Measurements from ENCODE around the gene ARHGEF9. TPM values are rescaled to one million over a fixed set of nuclear protein-coding genes. Genes with fewer than 3 reads are reported as not detected.
"Not testable (repeated sequence)": the region's sequence is repeated elsewhere in the genome, so short reads cannot be mapped to it uniquely, and the experiment has no call there.

ARHGEF9 gene
- total RNA-seq, 4 donors from 2014 or later: 29.9 to 108 (median 36.9) TPM

- Histone ChIP-seq H3K9me3 (no peaks in the 10 kb centered on the region), H3K36me3 (no peaks in the 10 kb centered on the region), H3K4me1 (no peaks in the 10 kb centered on the region), H3K4me3 (no peak overlapping the region), H3K27ac (no peak overlapping the region), H3K27me3 (no peaks in the 10 kb centered on the region)
- intact Hi-C loops (cut with DNase I; ENCODE audit: low total_unique reads): no loop called here
- 62 to 71% methylated on average over 1 of the region's 1 CpG for WGBS, 2 donors (ENCODE audit: low coverage in 1 of 2)
- TF ChIP-seq EP300 (IDR thresholded peaks at IDR 0.05; ENCODE audit: low read depth) (no peak), POLR2AphosphoS5 (IDR thresholded peaks at IDR 0.05) (no peak), POLR2A (IDR thresholded peaks at IDR 0.05) (no peak), CTCF (IDR thresholded peaks at IDR 0.05) (no peak)
- DNase-seq: no peak
- in situ Hi-C loops (cut with MboI; ENCODE audit: low pct_ligation_motif_present in 1 of 4, low pct_unique_long_range_greater_than_20kb in 1 of 4, low sequenced_read_pairs in 3 of 4): no loop called here
Observed at GRCh38 chrX:63658920-63659319, 126.1 kb downstream of the ARHGEF9 start.

- Histone ChIP-seq H3K9me3 (no peaks in the 10 kb centered on the region), H3K27me3 (no peaks in the 10 kb centered on the region), H3K36me3 (no peaks in the 10 kb centered on the region), H3K4me3 (no peak overlapping the region), H3K27ac (no peak overlapping the region), H3K4me1 (no peaks in the 10 kb centered on the region)
- intact Hi-C loops (cut with DNase I; ENCODE audit: low total_unique reads) (no loop called here), in situ Hi-C loops (cut with MboI; ENCODE audit: low pct_ligation_motif_present in 1 of 4, low pct_unique_long_range_greater_than_20kb in 1 of 4, low sequenced_read_pairs in 3 of 4) (no loop called here)
- WGBS, 2 donors (ENCODE audit: low coverage in 1 of 2): 80 to 100% methylated on average over 1 to 6 of the region's 6 CpGs
- DNase-seq: no peak
- TF ChIP-seq EP300 (IDR thresholded peaks at IDR 0.05; ENCODE audit: low read depth) (no peak), CTCF (IDR thresholded peaks at IDR 0.05) (no peak), POLR2A (IDR thresholded peaks at IDR 0.05) (no peak), POLR2AphosphoS5 (IDR thresholded peaks at IDR 0.05) (no peak)
Observed at GRCh38 chrX:63657821-63658220, 127.2 kb downstream of the ARHGEF9 start.

DNA sequence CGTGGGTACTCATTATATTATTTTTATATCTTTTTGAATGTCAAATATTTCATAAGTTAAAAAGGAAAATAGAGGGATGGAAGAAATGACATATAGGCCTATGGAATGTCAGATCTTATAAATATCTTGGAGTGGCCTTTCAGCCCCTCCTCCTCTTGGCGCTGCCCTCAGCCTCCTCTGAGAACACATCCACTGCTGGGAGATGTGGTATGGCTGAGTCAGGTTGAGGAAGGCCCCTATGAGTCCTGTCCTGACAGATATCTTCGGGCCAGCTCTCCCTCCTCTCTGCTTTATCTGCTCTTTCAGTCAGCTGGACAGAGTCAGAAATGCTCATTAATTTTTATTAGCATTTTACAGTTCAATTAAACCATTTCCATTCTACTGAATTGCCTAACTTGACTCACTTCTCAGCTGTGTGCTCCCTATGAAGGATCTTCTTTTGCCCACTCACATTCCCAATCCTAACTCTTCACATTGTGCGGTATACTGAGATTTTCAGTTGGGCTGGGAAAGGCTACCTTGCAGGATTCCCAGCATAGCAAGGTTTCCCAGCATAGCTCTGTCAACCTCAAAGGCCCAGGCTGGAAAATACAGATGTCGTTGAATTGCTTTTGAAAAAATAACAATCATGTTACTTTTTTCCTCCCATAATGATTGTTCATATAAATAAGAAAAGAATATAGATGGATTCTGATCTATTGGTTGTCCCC is 128.0 kb downstream of the ARHGEF9 start:
- no peaks in the 10 kb centered on the region for H3K4me1 ChIP-seq
- intact Hi-C loops (cut with DNase I; ENCODE audit: low total_unique reads) (no loop called here), in situ Hi-C loops (cut with MboI; ENCODE audit: low pct_ligation_motif_present in 1 of 4, low pct_unique_long_range_greater_than_20kb in 1 of 4, low sequenced_read_pairs in 3 of 4) (no loop called here)
- TF ChIP-seq POLR2AphosphoS5 (IDR thresholded peaks at IDR 0.05): no peak
- TF ChIP-seq CTCF (IDR thresholded peaks at IDR 0.05): no peak
- TF ChIP-seq EP300 (IDR thresholded peaks at IDR 0.05; ENCODE audit: low read depth): no peak
- TF ChIP-seq POLR2A (IDR thresholded peaks at IDR 0.05): no peak
- no peak for DNase-seq
- no peaks in the 10 kb centered on the region for H3K9me3 ChIP-seq
- no peaks in the 10 kb centered on the region for H3K27me3 ChIP-seq
- H3K27ac ChIP-seq: no peak overlapping the region
- H3K36me3 ChIP-seq: no peaks in the 10 kb centered on the region
- no peak overlapping the region for H3K4me3 ChIP-seq
- WGBS, 2 donors (ENCODE audit: low coverage in 1 of 2): 82 to 90% methylated on average over 1 to 5 of the region's 5 CpGs

GRCh38 chrX:63652086-63652765 is 132.8 kb downstream of the ARHGEF9 start:
- DNase-seq: no peak
- intact Hi-C loops (cut with DNase I; ENCODE audit: low total_unique reads): no loop called here
- Histone ChIP-seq H3K36me3 (no peaks in the 10 kb centered on the region), H3K27ac (no peak overlapping the region), H3K4me1 (no peaks in the 10 kb centered on the region), H3K27me3 (no peaks in the 10 kb centered on the region), H3K9me3 (no peaks in the 10 kb centered on the region), H3K4me3 (no peak overlapping the region)
- TF ChIP-seq POLR2AphosphoS5 (IDR thresholded peaks at IDR 0.05) (no peak), POLR2A (IDR thresholded peaks at IDR 0.05) (no peak), EP300 (IDR thresholded peaks at IDR 0.05; ENCODE audit: low read depth) (no peak), CTCF (IDR thresholded peaks at IDR 0.05) (no peak)
- 76 to 91% methylated on average over 3 to 7 of the region's 7 CpGs for WGBS, 2 donors (ENCODE audit: low coverage in 1 of 2)
- in situ Hi-C loops (cut with MboI; ENCODE audit: low pct_ligation_motif_present in 1 of 4, low pct_unique_long_range_greater_than_20kb in 1 of 4, low sequenced_read_pairs in 3 of 4): no loop called here

- in situ Hi-C loops (cut with MboI; ENCODE audit: low pct_ligation_motif_present in 1 of 4, low pct_unique_long_range_greater_than_20kb in 1 of 4, low sequenced_read_pairs in 3 of 4); H3K4me3 ChIP-seq; H3K36me3 ChIP-seq; DNase-seq; H3K9me3 ChIP-seq; intact Hi-C loops (cut with DNase I; ENCODE audit: low total_unique reads); H3K27ac ChIP-seq; H3K27me3 ChIP-seq; H3K4me1 ChIP-seq: not testable (repeated sequence)
- 92% methylated on average over 2 of the region's 2 CpGs; no CpG with 5 or more reads in 1 of the 2 donors for WGBS, 2 donors (ENCODE audit: low coverage in 1 of 2)
Observed at GRCh38 chrX:63645748-63646147, 139.3 kb downstream of the ARHGEF9 start.

All from transverse colon (tissue), 4 donors.